GM21367 (cell line): ENCODE data around the gene GPR75.

Experiments used
- ATAC-seq: cut with Tn5 transposase; IDR thresholded peaks from one replicate; pipeline ENCODE4 v1.9.1; 2021; ENCODE audit not compliant: unreplicated experiment

The GPR75 gene

GRCh38 chr2:53811601-53812000 is 48.2 kb downstream of the GPR75 start:
- ATAC-seq: no peak
